HG02885 (cell line): Measurements from ENCODE around the gene CALML4.
"Not testable (repeated sequence)": the region's sequence is repeated elsewhere in the genome, so short reads cannot be mapped to it uniquely, and the experiment has no call there.

Experiments
- ATAC-seq: cut with Tn5 transposase; IDR thresholded peaks from one replicate; pipeline ENCODE4 v1.9.1; 2021; ENCODE audit warnings: mild to moderate bottlenecking; ENCODE audit not compliant: unreplicated experiment, poor library complexity

CALML4 gene

DNA sequence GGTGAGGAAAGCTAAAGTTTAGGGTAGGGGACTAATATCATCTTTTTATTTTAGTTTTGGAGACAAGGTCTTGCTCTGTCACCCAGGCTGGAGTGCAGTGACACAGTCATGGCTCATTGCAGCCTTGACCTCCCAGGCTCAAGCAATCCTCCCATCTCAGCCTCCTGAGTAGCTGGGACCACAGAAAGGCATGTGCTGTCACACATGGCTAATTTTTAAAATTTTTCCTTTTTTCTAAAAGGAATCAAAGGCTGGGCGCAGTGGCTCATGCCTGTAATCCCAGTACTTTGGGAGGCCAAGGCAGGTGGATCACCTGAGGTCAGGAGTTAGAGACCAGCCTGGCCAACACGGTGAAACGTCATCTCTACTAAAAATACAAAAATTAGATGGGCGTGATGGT is 20.3 kb upstream of the CALML4 start:
- not testable (repeated sequence) for ATAC-seq

DNA sequence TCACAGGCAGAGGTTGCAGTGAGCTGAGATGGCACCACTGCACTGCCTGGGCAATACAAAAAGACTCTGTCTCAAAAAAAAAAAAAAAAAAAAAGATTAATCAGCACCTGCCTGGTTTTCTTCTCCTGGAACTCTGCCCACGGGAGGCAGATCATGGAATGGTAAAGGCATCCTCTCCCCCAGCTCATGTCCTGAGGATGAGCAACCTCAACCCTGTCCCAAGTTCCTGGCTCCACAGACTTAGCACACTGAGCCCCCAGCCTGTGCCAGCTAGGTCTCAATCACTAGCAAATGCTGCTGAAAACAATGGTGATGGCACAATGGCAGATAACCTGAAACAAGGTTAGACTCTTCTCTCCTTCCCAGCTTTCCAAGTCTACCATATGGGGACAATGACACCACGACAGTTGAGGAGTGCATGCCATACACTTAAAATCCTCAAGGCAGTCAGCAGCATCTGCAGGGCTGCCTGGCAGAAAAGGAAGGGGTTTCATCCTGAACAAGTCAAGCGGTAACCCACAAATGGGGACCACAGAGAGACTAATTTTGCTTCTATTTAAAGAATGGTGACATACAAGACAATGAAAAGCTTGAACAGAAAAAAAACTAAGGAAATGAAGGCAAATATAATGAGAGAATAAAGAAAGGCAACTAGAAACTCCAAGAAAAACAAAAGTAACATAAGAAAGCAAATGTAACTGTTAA is 19.6 kb upstream of the CALML4 start:
- no peak for ATAC-seq

DNA sequence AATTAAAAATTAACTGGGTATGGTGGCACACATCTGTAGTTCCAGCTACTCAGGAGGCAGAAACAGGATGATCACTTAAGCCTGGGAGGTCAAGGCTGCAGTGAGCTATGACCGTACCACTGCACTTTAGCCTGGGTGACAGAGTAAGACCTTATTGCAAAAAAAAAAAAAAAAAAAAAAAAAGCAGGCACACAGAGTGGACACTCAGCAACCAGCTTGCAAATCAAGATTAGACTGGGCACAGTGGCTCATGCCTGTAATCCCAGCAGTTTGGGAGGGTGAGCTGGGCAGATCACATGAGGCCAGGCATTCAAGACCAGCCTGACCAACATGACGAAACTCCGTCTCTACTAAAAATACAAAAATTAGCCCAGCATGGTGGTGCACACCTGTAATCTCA is 19.0 kb upstream of the CALML4 start:
- no peak for ATAC-seq

DNA sequence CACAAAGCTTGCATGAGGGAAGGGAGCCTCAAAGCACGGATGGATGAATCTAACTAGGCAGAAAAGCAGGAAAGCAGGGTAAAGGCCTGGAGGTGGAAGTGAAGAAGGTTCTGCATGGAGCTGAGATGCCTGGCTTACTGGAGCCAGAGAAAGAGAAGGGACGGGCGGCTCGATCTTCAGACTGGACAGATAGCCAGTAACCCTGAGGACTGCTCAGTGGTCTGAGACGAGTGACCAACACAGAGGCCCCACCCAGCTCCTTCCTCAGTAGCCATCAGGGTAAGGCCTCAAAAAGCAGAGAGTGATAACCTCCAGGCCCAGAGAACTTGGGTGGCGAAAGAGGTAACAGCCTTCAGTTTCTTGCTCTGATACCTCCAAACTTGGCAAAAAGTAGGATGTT is 18.0 kb upstream of the CALML4 start:
- ATAC-seq: no peak

DNA sequence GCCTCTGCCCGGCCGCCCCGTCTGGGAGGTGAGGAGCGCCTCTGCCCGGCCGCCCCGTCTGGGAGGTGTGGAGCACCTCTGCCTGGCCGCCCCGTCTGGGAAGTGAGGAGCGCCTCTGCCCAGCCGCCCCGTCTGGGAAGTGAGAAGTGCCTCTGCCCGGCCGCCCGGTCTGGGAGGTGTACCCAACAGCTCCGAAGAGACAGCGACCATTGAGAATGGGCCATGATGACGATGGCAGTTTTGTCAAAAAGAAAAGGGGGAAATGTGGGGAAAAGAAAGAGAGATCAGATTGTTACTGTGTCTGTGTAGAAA is 17.3 kb upstream of the CALML4 start:
- not testable (repeated sequence) for ATAC-seq

DNA sequence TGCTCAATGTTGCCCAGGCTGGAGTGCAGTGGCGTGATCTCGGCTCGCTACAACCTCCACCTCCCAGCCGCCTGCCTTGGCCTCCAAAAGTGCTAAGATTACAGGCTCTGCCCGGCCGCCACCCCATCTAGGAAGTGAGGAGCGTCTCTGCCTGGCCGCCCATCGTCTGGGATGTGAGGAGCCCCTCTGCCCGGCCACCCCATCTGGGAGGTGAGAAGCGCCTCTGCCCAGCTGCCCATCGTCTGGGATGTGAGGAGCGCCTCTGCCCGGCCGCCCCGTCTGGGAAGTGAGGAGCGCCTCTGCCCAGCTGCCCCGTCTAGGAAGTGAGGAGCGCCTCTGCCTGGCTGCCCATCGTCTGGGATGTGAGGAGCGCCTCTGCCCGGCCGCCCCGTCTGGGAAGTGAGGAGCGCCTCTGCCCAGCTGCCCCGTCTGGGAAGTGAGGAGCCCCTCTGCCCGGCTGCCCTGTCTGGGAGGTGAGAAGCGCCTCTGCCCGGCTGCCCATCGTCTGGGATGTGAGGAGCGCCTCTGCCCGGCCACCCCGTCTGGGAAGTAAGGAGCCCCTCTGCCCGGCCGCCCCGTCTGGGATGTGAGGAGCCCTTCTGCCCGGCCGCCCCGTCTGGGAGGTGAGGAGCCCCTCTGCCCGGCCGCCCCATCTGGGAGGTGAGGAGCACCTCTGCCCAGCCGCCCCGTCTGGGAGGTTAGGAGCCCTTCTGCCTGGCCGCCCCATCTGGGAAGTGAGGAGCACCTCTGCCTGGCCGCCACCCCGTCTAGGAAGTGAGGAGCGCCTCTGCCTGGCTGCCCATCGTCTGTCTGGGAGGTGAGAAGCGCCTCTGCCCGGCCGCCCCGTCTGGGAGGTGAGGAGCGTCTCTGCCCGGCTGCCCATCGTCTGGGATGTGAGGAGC is 16.6 kb upstream of the CALML4 start:
- ATAC-seq: not testable (repeated sequence)

DNA sequence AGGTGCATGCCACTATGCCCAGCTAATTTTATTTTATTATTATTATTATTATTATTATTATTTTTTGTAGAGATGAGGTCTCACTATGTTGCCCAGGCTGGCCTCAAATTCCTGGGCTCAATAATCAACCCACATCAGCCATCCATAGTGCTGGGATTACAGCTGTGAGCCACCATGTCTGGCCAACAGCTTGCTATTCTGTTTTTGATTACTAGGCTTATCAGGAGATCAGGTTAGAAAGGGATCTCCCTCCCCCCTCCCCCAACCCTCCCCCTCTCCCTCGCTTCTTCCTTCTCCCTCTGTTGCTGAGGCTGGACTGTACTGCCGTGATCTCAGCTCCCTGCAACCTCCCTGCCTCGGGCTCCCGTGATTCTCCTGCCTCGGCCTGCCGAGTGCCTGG is 15.8 kb upstream of the CALML4 start:
- ATAC-seq: no peak

DNA sequence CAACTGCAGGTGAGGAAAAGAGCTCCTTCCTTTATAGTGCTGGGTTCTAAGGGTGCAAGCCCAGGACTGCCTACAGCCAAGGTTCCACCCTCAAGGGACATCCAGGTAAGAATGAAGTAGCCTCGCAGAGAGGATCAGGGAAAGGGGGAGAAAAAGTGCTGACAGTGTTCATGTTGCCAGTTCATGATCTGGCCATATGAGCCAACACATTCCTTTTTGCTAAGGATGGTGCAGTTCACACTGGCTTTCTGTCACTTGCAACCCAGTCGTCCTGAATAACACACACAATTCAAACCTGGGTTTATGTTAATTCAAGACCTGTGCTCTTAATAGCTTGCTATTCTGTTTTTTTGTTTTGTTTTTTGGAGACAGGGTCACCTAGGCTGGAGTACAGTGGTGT is 15.4 kb upstream of the CALML4 start:
- ATAC-seq: no peak

DNA sequence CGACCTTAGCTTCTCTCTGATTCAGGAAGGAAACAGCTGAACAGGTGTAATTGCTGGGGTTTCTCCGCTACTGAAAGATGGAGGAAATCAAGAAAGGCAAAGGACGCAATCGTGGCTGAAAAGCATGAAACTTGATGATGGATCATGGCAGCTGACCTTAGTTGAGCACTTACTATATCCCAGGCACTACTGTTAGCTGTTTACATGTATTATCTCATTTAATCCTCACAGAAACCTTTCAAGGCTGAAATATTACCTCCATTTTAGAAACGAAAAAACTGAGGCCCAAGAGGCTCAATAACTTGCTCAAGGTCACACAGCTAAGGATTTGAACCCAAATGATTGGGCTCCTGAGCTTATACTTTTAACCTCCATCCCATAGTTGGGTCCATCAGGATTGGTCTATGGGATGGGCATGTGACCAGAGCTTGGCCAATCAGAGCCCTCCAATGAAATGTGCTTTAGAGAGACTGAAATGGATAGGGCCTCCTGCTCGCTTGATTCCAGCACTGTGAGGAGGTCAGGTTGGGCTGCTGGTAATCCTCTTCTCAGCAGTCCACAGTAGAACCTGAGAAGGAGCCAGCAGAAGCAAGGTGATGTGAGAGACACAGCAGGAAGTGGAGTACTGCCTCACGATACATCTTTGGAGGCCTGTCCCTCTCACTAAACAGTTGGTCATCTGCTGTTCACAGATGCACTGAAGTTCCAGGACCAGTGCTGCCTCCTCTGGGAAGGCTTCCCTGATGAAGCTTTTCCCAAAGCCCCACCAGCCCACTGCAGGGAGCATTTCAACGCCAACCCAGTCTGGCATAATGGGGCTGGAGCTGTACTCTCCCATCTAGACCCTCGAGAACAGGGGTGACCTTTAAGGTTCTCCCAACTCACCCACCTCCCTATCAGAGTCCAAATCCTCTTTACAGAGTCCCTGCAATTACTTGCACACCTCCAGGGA is 14.0 kb upstream of the CALML4 start:
- no peak for ATAC-seq

DNA sequence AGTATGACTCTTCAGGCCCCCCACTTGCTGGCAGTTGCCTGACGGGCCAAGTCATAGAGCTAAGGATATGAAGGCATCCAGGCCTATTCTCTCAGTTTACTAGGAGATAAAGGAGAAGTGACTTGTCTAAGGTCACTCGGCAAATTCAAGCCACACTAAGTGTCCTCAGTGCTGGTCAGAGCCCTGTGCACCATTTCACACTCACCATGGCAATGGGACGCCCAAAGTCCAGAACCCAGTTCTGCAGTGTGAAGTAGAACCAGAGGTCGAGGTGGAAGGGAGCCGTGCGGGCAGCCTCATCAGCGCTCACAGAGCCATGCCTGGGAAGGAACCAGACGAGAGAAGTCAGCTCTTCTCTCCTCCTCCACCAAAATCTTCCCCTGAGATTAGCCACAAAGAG is 13.2 kb upstream of the CALML4 start:
- ATAC-seq: no peak

DNA sequence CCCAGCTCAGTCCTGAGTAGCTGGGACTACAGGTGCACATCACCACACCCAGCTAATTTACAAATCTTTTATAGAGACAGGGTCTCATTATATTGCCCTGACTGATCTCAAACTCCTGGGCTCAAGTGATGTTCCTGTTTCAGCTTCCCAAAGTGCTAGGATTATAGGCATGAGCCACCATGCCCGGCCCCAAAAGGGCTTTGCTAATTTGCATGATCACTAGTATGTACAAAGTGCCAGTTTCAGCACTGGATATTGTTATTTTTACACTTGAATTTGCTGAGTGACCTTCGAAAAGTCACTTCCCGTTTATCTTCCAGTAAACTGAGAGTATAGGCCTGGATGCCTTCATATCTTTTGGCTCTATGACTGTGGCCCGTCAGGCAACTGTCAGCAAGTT is 12.2 kb upstream of the CALML4 start:
- no peak for ATAC-seq

DNA sequence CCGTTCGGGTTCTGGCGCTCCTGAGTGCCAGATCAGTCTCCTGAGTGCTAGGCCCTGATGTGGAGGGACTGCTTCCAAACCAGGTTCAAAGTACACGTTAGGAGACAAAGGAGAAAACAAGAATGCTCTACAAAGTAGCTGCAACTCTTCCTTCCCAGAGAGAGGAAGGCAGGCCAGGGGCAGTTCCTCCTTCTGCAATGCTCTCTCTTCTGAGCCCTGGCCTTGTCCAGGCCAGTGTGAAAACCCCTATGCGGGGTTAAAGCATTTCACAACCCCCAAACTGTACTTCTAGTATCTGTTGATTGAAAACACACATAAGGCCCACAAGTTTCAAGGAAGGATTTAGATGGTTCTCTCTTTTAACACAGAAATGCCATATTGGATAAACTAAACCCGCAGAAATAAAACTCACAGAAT is 9.7 kb upstream of the CALML4 start:
- ATAC-seq: no peak

DNA sequence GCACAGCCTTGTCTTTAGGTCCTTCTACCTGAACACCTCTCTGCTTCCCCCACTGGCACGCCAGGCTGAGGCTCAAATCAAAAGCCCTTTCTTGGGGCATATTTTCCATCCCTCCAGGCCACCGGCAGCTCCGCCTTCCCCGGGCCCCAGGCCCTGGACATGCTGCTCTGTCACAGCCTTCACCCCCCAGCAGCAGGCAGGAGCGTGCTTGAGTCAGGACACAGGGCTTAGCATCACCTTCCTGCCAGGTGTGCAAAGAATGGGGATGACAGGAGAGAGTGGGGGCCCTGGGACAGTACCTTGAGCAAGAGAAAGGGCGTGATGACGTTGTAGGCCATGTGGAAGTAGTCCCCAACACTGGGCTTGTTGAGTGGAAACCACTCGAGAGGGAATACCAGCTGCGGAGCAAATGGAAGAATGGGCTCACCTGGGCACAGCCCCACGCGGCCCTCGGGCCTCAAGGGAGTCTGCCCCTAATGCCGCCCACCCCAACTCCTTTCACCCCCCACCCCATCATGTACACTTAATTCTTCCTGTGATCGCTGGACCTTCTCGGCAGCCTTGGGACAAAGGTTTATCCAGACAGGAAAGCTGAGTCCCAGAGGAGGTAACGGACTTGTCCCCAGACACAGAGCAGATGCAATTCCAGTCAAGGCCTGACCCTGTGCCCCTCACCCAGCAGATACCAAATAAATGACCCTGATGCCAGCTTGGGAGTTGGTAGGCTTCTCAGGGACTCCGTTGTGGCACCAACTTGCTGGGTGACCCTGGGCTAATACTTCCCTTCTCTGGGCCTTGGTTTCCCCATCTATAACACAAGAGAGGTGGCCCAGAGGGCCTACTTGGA is 9.1 kb upstream of the CALML4 start:
- no peak for ATAC-seq

DNA sequence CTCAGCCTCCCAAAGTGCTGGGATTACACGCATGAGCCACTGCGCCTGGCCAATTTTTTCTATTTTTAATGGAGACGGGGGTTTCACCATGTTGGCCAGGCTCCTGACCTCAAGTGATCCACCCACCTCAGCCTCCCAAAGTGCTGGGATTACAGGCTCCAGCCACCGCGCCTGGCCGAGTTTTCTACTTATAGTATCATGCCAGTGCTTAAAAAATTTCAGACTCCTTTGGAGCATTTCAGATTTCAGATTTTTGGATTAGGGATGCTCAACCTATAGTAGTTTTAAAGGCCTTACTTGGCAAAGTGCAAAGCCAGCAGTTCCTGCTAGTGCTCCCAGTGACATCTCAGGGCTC is 8.3 kb upstream of the CALML4 start:
- not testable (repeated sequence) for ATAC-seq

DNA sequence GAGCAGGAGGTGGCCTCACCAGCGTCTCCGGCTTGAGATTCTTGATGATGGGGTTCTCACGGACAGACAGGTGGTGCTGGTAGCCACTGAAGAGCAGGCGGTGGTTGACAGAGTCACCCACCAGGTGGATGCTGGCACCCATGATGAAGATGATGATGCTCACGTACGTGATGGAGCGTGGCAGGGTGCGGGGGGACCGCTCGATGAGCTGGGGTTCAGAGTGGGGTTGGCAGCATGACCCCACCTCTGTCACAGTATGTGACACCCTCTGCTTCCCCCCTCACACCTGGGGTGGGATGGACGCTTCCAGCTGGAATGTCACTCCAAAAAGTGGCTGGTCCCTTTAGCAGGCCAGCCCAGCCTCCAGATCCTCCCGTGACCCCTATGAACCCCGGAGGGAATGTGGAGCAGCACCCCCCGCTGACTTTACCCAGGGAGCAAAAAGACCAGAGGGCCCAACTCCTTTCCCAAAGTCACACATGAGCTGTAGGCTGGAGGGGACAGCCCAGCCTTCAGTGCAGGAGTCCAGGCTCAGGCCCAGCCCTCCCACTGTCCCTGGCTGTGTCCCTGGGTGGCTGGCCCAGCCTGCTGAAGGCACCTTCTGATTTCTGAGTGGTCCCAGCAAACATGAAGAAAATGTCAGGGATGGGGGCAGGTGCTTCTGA is 6.7 kb upstream of the CALML4 start:
- no peak for ATAC-seq

DNA sequence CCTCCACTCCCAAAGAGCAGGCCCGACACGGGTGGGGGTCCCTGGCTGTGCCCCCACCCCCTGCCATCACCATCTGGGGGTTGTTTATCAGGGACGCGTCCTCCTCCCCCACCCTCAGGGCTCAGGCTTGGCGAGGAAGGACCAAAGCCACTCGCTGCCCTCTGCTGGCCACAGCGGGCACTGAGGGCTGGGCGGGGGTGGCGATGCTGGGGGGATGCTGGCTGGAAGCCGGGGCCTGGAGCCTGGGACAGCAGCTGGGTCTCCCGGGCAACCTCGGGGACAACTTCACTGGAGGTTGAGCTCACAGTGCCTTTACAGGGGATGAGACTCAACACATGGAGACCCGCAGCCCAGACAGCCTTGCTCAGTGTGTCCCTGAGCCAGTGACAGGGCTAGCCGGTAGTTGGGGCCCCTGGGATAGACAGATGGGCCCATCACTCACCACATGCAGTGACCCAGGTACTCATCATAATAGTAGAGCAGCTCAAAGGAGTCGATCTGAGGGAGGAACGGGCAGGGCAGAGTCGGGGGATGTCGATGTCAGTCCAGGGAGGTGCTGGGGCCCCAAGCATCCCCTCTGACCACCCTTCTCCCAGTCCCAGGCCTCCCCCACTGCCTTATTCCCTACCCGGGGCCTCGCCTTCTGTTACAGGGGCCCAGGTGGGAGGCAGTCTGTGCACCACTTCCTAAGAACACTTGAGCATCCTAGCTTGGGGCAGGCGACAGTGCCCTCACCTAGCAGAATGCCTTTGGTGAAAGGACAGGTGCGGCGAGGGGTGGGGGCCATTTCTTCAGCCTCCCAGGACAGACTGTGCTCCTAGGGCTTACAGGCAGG is 5.9 kb upstream of the CALML4 start:
- ATAC-seq: peak; percentile 47

DNA sequence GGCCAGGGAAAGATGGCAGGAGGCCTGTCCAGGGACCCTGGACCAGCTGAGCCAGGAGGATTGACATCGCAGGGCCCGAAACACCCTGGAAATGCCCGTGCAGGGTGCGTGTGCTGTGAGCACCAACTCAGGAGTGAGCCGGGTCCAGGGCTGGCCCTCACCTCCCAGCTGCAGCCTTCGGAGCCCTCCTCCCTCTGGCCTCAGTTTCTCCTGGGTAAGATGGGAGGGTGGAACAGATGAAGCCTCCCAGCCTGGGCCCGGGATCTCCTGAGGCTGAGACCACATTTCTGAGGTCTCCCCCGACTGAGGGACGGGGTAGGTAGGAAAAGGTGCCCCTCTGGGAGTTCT is 5.3 kb upstream of the CALML4 start:
- ATAC-seq: no peak

DNA sequence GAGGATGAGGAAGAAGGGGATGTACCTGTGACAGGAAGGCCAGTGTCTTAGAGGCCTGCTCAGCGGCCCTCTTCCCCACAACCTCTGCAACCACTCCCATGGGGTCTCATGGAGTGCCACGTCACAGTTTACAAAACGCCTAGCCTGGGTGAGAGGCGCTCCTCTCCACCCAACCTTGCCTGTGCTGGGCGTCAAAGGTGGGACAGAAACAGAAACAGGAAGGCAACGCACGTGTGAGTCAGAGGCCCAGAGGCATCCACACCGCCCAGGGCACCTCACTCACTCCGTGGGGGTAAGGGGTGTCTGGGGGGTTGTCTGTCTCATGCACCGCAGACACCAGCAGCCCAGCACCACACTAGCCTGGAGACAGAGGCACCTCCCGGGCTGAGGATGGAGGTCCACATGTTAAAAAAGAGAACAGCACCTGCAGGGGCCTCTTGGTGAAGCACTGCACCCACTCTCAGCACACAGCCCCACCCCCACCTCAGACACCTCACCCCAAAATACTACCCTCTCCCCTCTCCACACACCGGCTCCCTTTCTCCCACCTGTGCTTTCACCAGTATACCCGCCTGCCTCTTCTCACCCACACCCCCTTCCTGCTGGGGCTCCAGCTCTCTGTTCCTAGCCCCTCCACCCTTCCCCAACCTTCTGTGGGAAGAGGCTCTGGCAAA is 4.7 kb upstream of the CALML4 start:
- ATAC-seq: peak; percentile 67
